Endodermal cell (in vitro differentiated cells): ENCODE measurements around the gene FYB2. TPM values are rescaled to one million over a fixed set of nuclear protein-coding genes. Genes with fewer than 3 reads are reported as not detected.

Experiments used
- DNase-seq: peaks from one replicate; pipeline ENCODE4 v3.0.0-alpha.2; 2017
- H3K27ac ChIP-seq: 2 replicates; pipeline ENCODE4 v1.5.1; 2013; ENCODE audit warnings: mild to moderate bottlenecking, low read depth, low read length, moderate library complexity
- H3K27me3 ChIP-seq: 2 replicates; pipeline ENCODE4 v1.6.1; 2013; ENCODE audit warnings: mild to moderate bottlenecking, low read length, moderate library complexity; ENCODE audit not compliant: insufficient read depth, control insufficient read depth, poor library complexity, severe bottlenecking
- H3K36me3 ChIP-seq: 2 replicates; pipeline ENCODE4 v1.7.0; 2013; ENCODE audit warnings: mild to moderate bottlenecking, low read length, moderate library complexity; ENCODE audit not compliant: control insufficient read depth, insufficient read depth
- H3K4me1 ChIP-seq: one replicate; pipeline ENCODE4 v1.7.0; 2013; ENCODE audit warnings: low read length; ENCODE audit not compliant: control insufficient read depth, insufficient read depth
- H3K4me3 ChIP-seq: 2 replicates; pipeline ENCODE4 v1.5.1; 2013; ENCODE audit warnings: mild to moderate bottlenecking, low read length, moderate library complexity
- H3K9ac ChIP-seq: 2 replicates; pipeline ENCODE4 v1.6.1; 2013; ENCODE audit warnings: mild to moderate bottlenecking, low read length, moderate library complexity; ENCODE audit not compliant: poor library complexity, severe bottlenecking; ENCODE audit errors: extremely low read depth
- H3K9me3 ChIP-seq: 2 replicates; pipeline ENCODE4 v1.6.1; 2013; ENCODE audit warnings: mild to moderate bottlenecking, low read length, moderate library complexity; ENCODE audit not compliant: control insufficient read depth
- H3K27ac Mint-ChIP-seq: 2 replicates; pipeline ENCODE4 v1.8.0; 2020; ENCODE audit warnings: mixed read lengths
- H3K27me3 Mint-ChIP-seq: 2 replicates; pipeline ENCODE4 v1.8.0; 2021; ENCODE audit warnings: mild to moderate bottlenecking, mixed read lengths; ENCODE audit not compliant: insufficient read depth
- H3K36me3 Mint-ChIP-seq: 2 replicates; pipeline ENCODE4 v1.8.0; 2020; ENCODE audit warnings: low read depth, mixed read lengths
- H3K4me1 Mint-ChIP-seq: 2 replicates; pipeline ENCODE4 v1.8.0; 2020; ENCODE audit warnings: mixed read lengths
- H3K4me3 Mint-ChIP-seq: 2 replicates; pipeline ENCODE4 v1.8.0; 2020; ENCODE audit warnings: mild to moderate bottlenecking, moderate library complexity, mixed read lengths
- H3K9me3 Mint-ChIP-seq: 2 replicates; pipeline ENCODE4 v1.8.0; 2020; ENCODE audit warnings: mild to moderate bottlenecking, mixed read lengths
- CTCF ChIP-seq: fragments of 200-600 bp; sonication (generic); conservative IDR thresholded peaks from 2 replicates; pipeline ENCODE4 v1.5.0; 2021; ENCODE audit warnings: antibody characterized with exemption, mild to moderate bottlenecking
- WGBS, 2 experiments: methylation state at CpG; one replicate each; pipeline versions ENCODE4 v1.1.5 to v1.1.7; 2013; ENCODE audit warnings: missing lambda C conversion rate in 2 of 2, mixed read lengths in 1 of 2; ENCODE audit not compliant: insufficient coverage in 1 of 2, insufficient read length in 1 of 2; 5-methylcytosine and 5-hydroxymethylcytosine counted together
- total RNA-seq, 2 donors: library from RNA; stranded (reverse); fragmentation: NEBNext Ultra II Directional in 1 of 2; extraction: Animal tissue kit (Norgen Biotek cat#: 25700) in 1 of 2; gene quantifications; 2 replicates in 1 of 2; 3 replicates in 1 of 2; pipeline ENCODE4 v1.2.1, GENCODE V29; 2021

Gene FYB2
- total RNA-seq, 2 donors from 2014 or later: 8.2 to 12.0 TPM

- DNase-seq: no peak
- Mint-ChIP-seq H3K4me3 (no peak within 1 kb of the TSS), H3K27ac (no peak within 1 kb of the TSS), H3K4me1 (no peaks in the 10 kb centered on the region), H3K27me3 (peaks cover 7% of the 10 kb centered on the region), H3K36me3 (no peaks in the 10 kb centered on the region), H3K9me3 (no peaks in the 10 kb centered on the region)
- H3K9me3 ChIP-seq: no peaks in the 10 kb centered on the region
- no peak within 1 kb of the TSS for H3K27ac ChIP-seq
- H3K27me3 ChIP-seq: no peaks in the 10 kb centered on the region
- H3K4me1 ChIP-seq: no peaks in the 10 kb centered on the region
- no peaks in the 10 kb centered on the region for H3K36me3 ChIP-seq
- WGBS, 2 experiments: 82 to 93% methylated on average over 2 to 3 of the region's 3 CpGs
- no peak within 1 kb of the TSS for H3K4me3 ChIP-seq
- no peak within 1 kb of the TSS for H3K9ac ChIP-seq
- TF ChIP-seq CTCF: no peak
Observed at GRCh38 chr1:56854521-56855099, 35.4 kb upstream of the FYB2 start, which contains the start of gene C8A. Gene C8A (plus strand): TSS chr1:56854797. CDS start chr1:56854902, 105 bp downstream.

- Histone ChIP-seq H3K27ac (no peak overlapping the region), H3K27me3 (no peaks in the 10 kb centered on the region), H3K4me3 (no peak overlapping the region), H3K9me3 (no peaks in the 10 kb centered on the region), H3K4me1 (no peaks in the 10 kb centered on the region), H3K9ac (no peak overlapping the region), H3K36me3 (no peaks in the 10 kb centered on the region)
- no peaks in the 10 kb centered on the region for H3K9me3 Mint-ChIP-seq
- no peaks in the 10 kb centered on the region for H3K4me1 Mint-ChIP-seq
- 0% methylated on average over 1 of the region's 1 CpG for WGBS, 2 experiments
- DNase-seq: no peak
- H3K27me3 Mint-ChIP-seq: peaks cover 15% of the 10 kb centered on the region
- H3K27ac Mint-ChIP-seq: no peak overlapping the region
- no peak for TF ChIP-seq CTCF
- H3K4me3 Mint-ChIP-seq: no peak overlapping the region
- H3K36me3 Mint-ChIP-seq: no peaks in the 10 kb centered on the region
Observed at GRCh38 chr1:56852476-56852875, 33.3 kb upstream of the FYB2 start.

DNA sequence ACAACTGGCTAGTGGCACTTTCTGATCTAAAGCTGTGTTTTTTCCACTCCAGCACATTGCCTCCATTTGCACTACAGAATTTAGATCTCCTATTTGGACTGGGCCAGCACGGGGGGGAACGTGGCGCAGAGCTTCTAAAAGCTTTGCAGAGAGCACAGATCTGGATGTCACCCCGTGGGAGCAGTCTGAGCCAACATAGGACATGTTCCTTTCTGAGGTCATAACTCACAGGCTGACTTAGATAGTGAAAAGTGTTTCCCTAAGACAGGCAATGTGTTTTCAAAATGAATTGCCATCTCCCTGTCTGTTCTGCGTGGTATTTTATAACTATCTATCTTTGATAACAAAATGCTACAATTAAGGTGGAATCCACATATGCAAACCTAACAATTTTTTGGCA is 31.7 kb upstream of the FYB2 start:
- Histone ChIP-seq H3K4me1 (no peaks in the 10 kb centered on the region), H3K27ac (no peak overlapping the region), H3K27me3 (no peaks in the 10 kb centered on the region), H3K9ac (no peak overlapping the region), H3K9me3 (no peaks in the 10 kb centered on the region), H3K4me3 (no peak overlapping the region), H3K36me3 (no peaks in the 10 kb centered on the region)
- Mint-ChIP-seq H3K4me3 (no peak overlapping the region), H3K27ac (no peak overlapping the region), H3K27me3 (peaks cover 20% of the 10 kb centered on the region), H3K36me3 (no peaks in the 10 kb centered on the region), H3K9me3 (no peaks in the 10 kb centered on the region), H3K4me1 (no peaks in the 10 kb centered on the region)
- TF ChIP-seq CTCF: no peak
- 90 to 93% methylated on average over 4 to 5 of the region's 5 CpGs for WGBS, 2 experiments
- no peak for DNase-seq
